ENCODE results near the gene CILP2. TPM values are rescaled to one million over a fixed set of nuclear protein-coding genes. Genes with fewer than 3 reads are reported as not detected.

CILP2 gene
- total and polyA plus RNA-seq, 2 experiments from 2014 or later, result 4.0 to 21.6 TPM

GRCh38 chr19:19535311-19536191, 2.5 kb upstream of the CILP2 start:
- ATAC-seq (no peak), DNase-seq (ENCODE audit: low spot score) (no peak)
- Histone ChIP-seq H3F3A (replicated peaks; ENCODE audit: low read depth) (peaks cover 35% of the 10 kb centered on the region), H3K4me2 (no peak overlapping the region), H3K27ac (ENCODE audit: low read depth) (no peak overlapping the region), H3K36me3 (ENCODE audit: insufficient read depth) (no peaks in the 10 kb centered on the region), H3K79me2 (replicated peaks; ENCODE audit: insufficient read depth) (no peaks in the 10 kb centered on the region), H4K20me1 (replicated peaks; ENCODE audit: insufficient read depth) (0 out of 2 replicates have a peak, but pooled peaks cover 5% of the 10 kb centered on the region), H2AFZ (no peak overlapping the region), H3K4me1 (ENCODE audit: insufficient read depth) (peaks cover 5% of the 10 kb centered on the region; the same call in 1 of the 2 replicates), H3K9me2 (ENCODE audit: insufficient read depth) (no peaks in the 10 kb centered on the region), H3K27me3 (ENCODE audit: insufficient read depth) (peaks cover 30% of the 10 kb centered on the region), H3K4me3 (no peak overlapping the region)
- H3K36me3 Mint-ChIP-seq (ENCODE audit: low read depth), result peaks cover 10% of the 10 kb centered on the region
- H3K9me3 Mint-ChIP-seq, result no peaks in the 10 kb centered on the region
- H3K4me1 Mint-ChIP-seq, result peaks cover 26% of the 10 kb centered on the region
- TF ChIP-seq REST (IDR thresholded peaks at IDR 0.05; ENCODE audit: unreplicated experiment) (no peak), ZNF114 (CRISPR knock-in tag; IDR thresholded peaks at IDR 0.05) (no peak), ZNF462 (CRISPR knock-in tag; IDR thresholded peaks at IDR 0.05) (no peak), EZH2phosphoT487 (IDR thresholded peaks at IDR 0.05; ENCODE audit: unreplicated experiment) (no peak), ETS1 (IDR thresholded peaks at IDR 0.05) (no peak), POLR2AphosphoS5 (IDR thresholded peaks at IDR 0.05; ENCODE audit: low read depth) (no peak)
- no peak overlapping the region for H3K27ac Mint-ChIP-seq
- H3K27me3 Mint-ChIP-seq (ENCODE audit: insufficient read depth, low read depth, poor library complexity), result peaks cover 33% of the 10 kb centered on the region
- no peak overlapping the region; the same call in 2 of the 3 replicates for H3K4me3 Mint-ChIP-seq

All from GM23338 (cell line).